Measurements from ENCODE around the gene HOXA7.

DNA sequence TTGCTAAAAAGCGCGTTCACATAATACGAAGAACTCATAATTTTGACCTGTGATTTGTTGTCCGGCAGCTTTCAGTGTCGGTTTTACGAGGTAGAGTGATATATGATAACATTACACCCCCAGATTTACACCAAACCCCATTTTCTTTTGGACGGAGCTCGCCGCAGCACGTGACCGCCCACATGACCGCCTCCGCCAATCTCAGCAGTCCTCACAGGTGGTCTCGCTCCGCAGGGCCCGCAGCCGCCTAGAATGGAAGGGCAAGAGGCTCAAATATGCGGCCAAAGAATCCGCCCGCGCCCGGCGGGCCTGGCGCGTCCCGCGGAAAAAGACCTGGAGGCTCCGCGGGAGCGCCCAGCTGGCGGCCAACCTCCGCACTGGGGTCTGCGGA, at the start of gene HOXA7:
- TF ChIP-seq, protein P1, sequence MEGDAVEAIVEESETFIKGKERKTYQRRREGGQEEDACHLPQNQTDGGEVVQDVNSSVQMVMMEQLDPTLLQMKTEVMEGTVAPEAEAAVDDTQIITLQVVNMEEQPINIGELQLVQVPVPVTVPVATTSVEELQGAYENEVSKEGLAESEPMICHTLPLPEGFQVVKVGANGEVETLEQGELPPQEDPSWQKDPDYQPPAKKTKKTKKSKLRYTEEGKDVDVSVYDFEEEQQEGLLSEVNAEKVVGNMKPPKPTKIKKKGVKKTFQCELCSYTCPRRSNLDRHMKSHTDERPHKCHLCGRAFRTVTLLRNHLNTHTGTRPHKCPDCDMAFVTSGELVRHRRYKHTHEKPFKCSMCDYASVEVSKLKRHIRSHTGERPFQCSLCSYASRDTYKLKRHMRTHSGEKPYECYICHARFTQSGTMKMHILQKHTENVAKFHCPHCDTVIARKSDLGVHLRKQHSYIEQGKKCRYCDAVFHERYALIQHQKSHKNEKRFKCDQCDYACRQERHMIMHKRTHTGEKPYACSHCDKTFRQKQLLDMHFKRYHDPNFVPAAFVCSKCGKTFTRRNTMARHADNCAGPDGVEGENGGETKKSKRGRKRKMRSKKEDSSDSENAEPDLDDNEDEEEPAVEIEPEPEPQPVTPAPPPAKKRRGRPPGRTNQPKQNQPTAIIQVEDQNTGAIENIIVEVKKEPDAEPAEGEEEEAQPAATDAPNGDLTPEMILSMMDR (IDR thresholded peaks at IDR 0.05) = no peak
- peak in 1 of 2 donors; percentile 39 for TF ChIP-seq POLR2A (IDR thresholded peaks at IDR 0.05)

Data from Peyer's patch (tissue), 4 donors.